WTC11 (cell line): ENCODE data around the gene DCP1A.

Source experiments
- ATF1 ChIP-seq: sonication (generic); formaldehyde crosslinking; IDR thresholded peaks from 2 replicates; pipeline ENCODE4 v1.8.1; 2023; ENCODE audit warnings: mild to moderate bottlenecking, moderate library complexity, missing genetic modification reagents
- CTCF ChIP-seq: fragments of 200-600 bp; IDR thresholded peaks from 2 replicates; pipeline ENCODE4 v1.8.0; 2022; ENCODE audit warnings: antibody characterized with exemption
- FOXJ3 ChIP-seq: sonication (generic); formaldehyde crosslinking; IDR thresholded peaks from 2 replicates; pipeline ENCODE4 v1.9.0; 2021; ENCODE audit warnings: missing genetic modification reagents, mild to moderate bottlenecking, borderline replicate concordance
- GABPB1 ChIP-seq: sonication (generic); formaldehyde crosslinking; IDR thresholded peaks from 2 replicates; pipeline ENCODE4 v1.8.1; 2023; ENCODE audit warnings: mild to moderate bottlenecking, missing genetic modification reagents
- MAX ChIP-seq: sonication (generic); formaldehyde crosslinking; IDR thresholded peaks from 2 replicates; pipeline ENCODE4 v1.8.0; 2022; ENCODE audit warnings: mild to moderate bottlenecking, missing genetic modification reagents
- MXD4 ChIP-seq: fragments of 250-450 bp; sonication (Bioruptor Pico); IDR thresholded peaks from 2 replicates; pipeline ENCODE4 v1.8.0; 2021; ENCODE audit warnings: mild to moderate bottlenecking, moderate library complexity, borderline replicate concordance
- NR1H2 ChIP-seq: sonication (generic); formaldehyde crosslinking; IDR thresholded peaks from 2 replicates; pipeline ENCODE4 v1.9.0; 2021; ENCODE audit warnings: mild to moderate bottlenecking, moderate library complexity, missing genetic modification reagents
- TEAD1 ChIP-seq: sonication (generic); formaldehyde crosslinking; IDR thresholded peaks from 2 replicates; pipeline ENCODE4 v1.8.0; 2022; ENCODE audit warnings: mild to moderate bottlenecking, missing genetic modification reagents
- TP53 ChIP-seq: sonication (generic); formaldehyde crosslinking; IDR thresholded peaks from 2 replicates; pipeline ENCODE4 v1.8.1; 2023; ENCODE audit warnings: mild to moderate bottlenecking, missing genetic modification reagents
- ZMAT4 ChIP-seq: fragments of 250-450 bp; sonication (Bioruptor Pico); IDR thresholded peaks from 2 replicates; pipeline ENCODE4 v1.9.0; 2021; ENCODE audit warnings: mild to moderate bottlenecking
- ZNF281 ChIP-seq: sonication (generic); formaldehyde crosslinking; IDR thresholded peaks from 2 replicates; pipeline ENCODE4 v1.8.0; 2023; ENCODE audit warnings: mild to moderate bottlenecking, missing genetic modification reagents
- TF ChIP-seq, protein P1 (sequence below): sonication (generic); formaldehyde crosslinking; IDR thresholded peaks from 2 replicates; pipeline ENCODE4 v1.8.1; 2022; ENCODE audit warnings: low read depth, mild to moderate bottlenecking, moderate library complexity, missing genetic modification reagents, borderline replicate concordance
- TF ChIP-seq, protein P2 (sequence below): sonication (generic); formaldehyde crosslinking; IDR thresholded peaks from 2 replicates; pipeline ENCODE4 v1.8.1; 2022; ENCODE audit warnings: low read depth, missing genetic modification reagents, borderline replicate concordance

DNA sequence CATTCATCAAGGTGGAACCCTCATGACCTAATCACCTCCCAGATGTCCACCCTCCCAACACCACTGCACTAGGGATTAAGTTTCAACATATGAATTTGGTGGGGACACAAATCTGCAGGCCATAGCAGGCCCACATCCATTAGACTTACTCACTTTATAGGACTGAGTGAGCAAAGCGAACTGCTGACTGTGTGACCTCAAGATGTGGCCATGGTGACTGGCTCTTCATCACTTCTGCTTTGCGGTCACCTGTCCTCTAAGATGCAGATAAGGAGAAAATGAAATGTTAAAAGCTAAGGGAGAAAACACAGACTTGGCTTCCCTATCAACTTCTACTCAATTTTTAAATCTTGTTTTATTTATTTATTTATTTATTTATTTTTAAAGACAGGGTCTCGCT is 14.5 kb upstream of the DCP1A start:
- TF ChIP-seq ZNF281 (CRISPR knock-in tag) (no peak), ATF1 (no peak), FOXJ3 (CRISPR knock-in tag) (no peak), CTCF (no peak), TP53 (CRISPR knock-in tag) (no peak), TEAD1 (CRISPR knock-in tag) (no peak), MXD4 (CRISPR knock-in tag) (no peak), ZMAT4 (no peak), NR1H2 (CRISPR knock-in tag) (no peak), MAX (CRISPR knock-in tag) (no peak), GABPB1 (CRISPR knock-in tag) (no peak)
- TF ChIP-seq, protein P1, sequence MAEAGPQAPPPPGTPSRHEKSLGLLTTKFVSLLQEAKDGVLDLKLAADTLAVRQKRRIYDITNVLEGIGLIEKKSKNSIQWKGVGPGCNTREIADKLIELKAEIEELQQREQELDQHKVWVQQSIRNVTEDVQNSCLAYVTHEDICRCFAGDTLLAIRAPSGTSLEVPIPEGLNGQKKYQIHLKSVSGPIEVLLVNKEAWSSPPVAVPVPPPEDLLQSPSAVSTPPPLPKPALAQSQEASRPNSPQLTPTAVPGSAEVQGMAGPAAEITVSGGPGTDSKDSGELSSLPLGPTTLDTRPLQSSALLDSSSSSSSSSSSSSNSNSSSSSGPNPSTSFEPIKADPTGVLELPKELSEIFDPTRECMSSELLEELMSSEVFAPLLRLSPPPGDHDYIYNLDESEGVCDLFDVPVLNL (CRISPR knock-in tag) = no peak
- TF ChIP-seq, protein P2, sequence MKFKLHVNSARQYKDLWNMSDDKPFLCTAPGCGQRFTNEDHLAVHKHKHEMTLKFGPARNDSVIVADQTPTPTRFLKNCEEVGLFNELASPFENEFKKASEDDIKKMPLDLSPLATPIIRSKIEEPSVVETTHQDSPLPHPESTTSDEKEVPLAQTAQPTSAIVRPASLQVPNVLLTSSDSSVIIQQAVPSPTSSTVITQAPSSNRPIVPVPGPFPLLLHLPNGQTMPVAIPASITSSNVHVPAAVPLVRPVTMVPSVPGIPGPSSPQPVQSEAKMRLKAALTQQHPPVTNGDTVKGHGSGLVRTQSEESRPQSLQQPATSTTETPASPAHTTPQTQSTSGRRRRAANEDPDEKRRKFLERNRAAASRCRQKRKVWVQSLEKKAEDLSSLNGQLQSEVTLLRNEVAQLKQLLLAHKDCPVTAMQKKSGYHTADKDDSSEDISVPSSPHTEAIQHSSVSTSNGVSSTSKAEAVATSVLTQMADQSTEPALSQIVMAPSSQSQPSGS = no peak
